Measurements from ENCODE around the gene GCAT.

The GCAT gene

GRCh38 chr22:37763012-37763411 is 44.7 kb upstream of the GCAT start:
- H3K4me1 ChIP-seq = no peaks in the 10 kb centered on the region
- H3K27me3 ChIP-seq = no peaks in the 10 kb centered on the region
- DNase-seq = no peak
- no peaks in the 10 kb centered on the region for H3K9me3 ChIP-seq
- H3K27ac ChIP-seq = no peak overlapping the region
- peaks cover 20 to 86% (median 66%) of the 10 kb centered on the region in 3 donors for H3K36me3 ChIP-seq
- intact Hi-C loops (cut with DNase I; ENCODE audit: low total_unique reads) = no loop called here
- no peak overlapping the region for H3K4me3 ChIP-seq
- TF ChIP-seq CTCF (IDR thresholded peaks at IDR 0.05) = no peak

GRCh38 chr22:37763652-37764051 is 44.1 kb upstream of the GCAT start:
- Histone ChIP-seq H3K4me1 (no peaks in the 10 kb centered on the region), H3K4me3 (no peak overlapping the region), H3K27me3 (no peaks in the 10 kb centered on the region), H3K9me3 (no peaks in the 10 kb centered on the region), H3K27ac (no peak overlapping the region), H3K36me3 (peaks cover 21 to 86% (median 66%) of the 10 kb centered on the region in 3 donors)
- TF ChIP-seq CTCF (IDR thresholded peaks at IDR 0.05) = no peak
- no peak for DNase-seq
- intact Hi-C loops (cut with DNase I; ENCODE audit: low total_unique reads) = no loop called here

GRCh38 chr22:37764622-37765021 is 43.1 kb upstream of the GCAT start:
- H3K27ac ChIP-seq = no peak overlapping the region
- intact Hi-C loops (cut with DNase I; ENCODE audit: low total_unique reads) = no loop called here
- DNase-seq = no peak
- no peak overlapping the region for H3K4me3 ChIP-seq
- H3K4me1 ChIP-seq = no peaks in the 10 kb centered on the region
- peaks cover 21 to 86% (median 67%) of the 10 kb centered on the region in 3 donors for H3K36me3 ChIP-seq
- TF ChIP-seq CTCF (IDR thresholded peaks at IDR 0.05) = no peak
- no peaks in the 10 kb centered on the region for H3K27me3 ChIP-seq
- no peaks in the 10 kb centered on the region for H3K9me3 ChIP-seq

- DNase-seq = no peak
- H3K4me3 ChIP-seq = no peak overlapping the region
- peaks cover 28 to 88% (median 67%) of the 10 kb centered on the region in 3 donors for H3K36me3 ChIP-seq
- intact Hi-C loops (cut with DNase I; ENCODE audit: low total_unique reads) = no loop called here
- no peak for TF ChIP-seq CTCF (IDR thresholded peaks at IDR 0.05)
- no peak overlapping the region for H3K27ac ChIP-seq
- no peaks in the 10 kb centered on the region for H3K9me3 ChIP-seq
- no peaks in the 10 kb centered on the region for H3K4me1 ChIP-seq
- H3K27me3 ChIP-seq = no peaks in the 10 kb centered on the region
Measured at GRCh38 chr22:37765498-37765897, 42.2 kb upstream of the GCAT start.

GRCh38 chr22:37765953-37766576 is 41.7 kb upstream of the GCAT start:
- Histone ChIP-seq H3K27me3 (no peaks in the 10 kb centered on the region), H3K36me3 (peaks cover 34 to 88% (median 67%) of the 10 kb centered on the region in 3 donors), H3K4me1 (no peaks in the 10 kb centered on the region), H3K4me3 (no peak overlapping the region), H3K27ac (no peak overlapping the region), H3K9me3 (no peaks in the 10 kb centered on the region)
- TF ChIP-seq CTCF (IDR thresholded peaks at IDR 0.05) = no peak
- intact Hi-C loops (cut with DNase I; ENCODE audit: low total_unique reads) = no loop called here
- no peak for DNase-seq

All from tibial artery (tissue), 4 donors.